Ishikawa (cell line): ENCODE results near the gene METTL6.

Experiments used
- CEBPB ChIP-seq: IDR thresholded peaks from 2 replicates; pipeline ENCODE4 v1.6.1; 2012
- CREB1 ChIP-seq: IDR thresholded peaks from 2 replicates; pipeline ENCODE4 v1.6.1; 2012; ENCODE audit warnings: low read depth
- EGR1 ChIP-seq: IDR thresholded peaks from 2 replicates; pipeline ENCODE4 v1.6.1; 2012
- EP300 ChIP-seq: IDR thresholded peaks from 2 replicates; pipeline ENCODE4 v1.6.1; 2012; ENCODE audit warnings: borderline replicate concordance
- FOXM1 ChIP-seq: IDR thresholded peaks from 2 replicates; pipeline ENCODE4 v1.6.1; 2012; ENCODE audit warnings: low read depth, borderline replicate concordance
- NFIC ChIP-seq: IDR thresholded peaks from 2 replicates; pipeline ENCODE4 v1.6.1; 2012
- RAD21 ChIP-seq: IDR thresholded peaks from 2 replicates; pipeline ENCODE4 v1.6.1; 2012; ENCODE audit warnings: low read depth
- REST ChIP-seq: IDR thresholded peaks from 2 replicates; pipeline ENCODE4 v1.6.1; 2012; ENCODE audit warnings: low read depth, mild to moderate bottlenecking
- TAF1 ChIP-seq: IDR thresholded peaks from 2 replicates; pipeline ENCODE4 v1.6.1; 2012; ENCODE audit warnings: low read depth, mild to moderate bottlenecking
- TCF12 ChIP-seq: IDR thresholded peaks from 2 replicates; pipeline ENCODE4 v1.6.1; 2012; ENCODE audit warnings: low read depth
- TEAD4 ChIP-seq: IDR thresholded peaks from 2 replicates; pipeline ENCODE4 v1.6.1; 2012
- USF1 ChIP-seq: IDR thresholded peaks from 2 replicates; pipeline ENCODE4 v1.6.1; 2012
- YY1 ChIP-seq: IDR thresholded peaks from 2 replicates; pipeline ENCODE4 v1.6.1; 2012; ENCODE audit warnings: low read depth
- ZBTB7A ChIP-seq: IDR thresholded peaks from 2 replicates; pipeline ENCODE4 v1.6.1; 2012; ENCODE audit warnings: low read depth
- TF ChIP-seq, protein P1 (sequence below): IDR thresholded peaks from 2 replicates; pipeline ENCODE4 v1.6.1; 2012

METTL6 gene

GRCh38 chr3:15401936-15402335 lies 25.4 kb downstream of the METTL6 start:
- no peak for TF ChIP-seq CREB1
- TF ChIP-seq TAF1: no peak
- TF ChIP-seq RAD21: no peak
- TF ChIP-seq EGR1: no peak
- TF ChIP-seq TEAD4: no peak
- TF ChIP-seq, protein P1, sequence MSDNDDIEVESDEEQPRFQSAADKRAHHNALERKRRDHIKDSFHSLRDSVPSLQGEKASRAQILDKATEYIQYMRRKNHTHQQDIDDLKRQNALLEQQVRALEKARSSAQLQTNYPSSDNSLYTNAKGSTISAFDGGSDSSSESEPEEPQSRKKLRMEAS: no peak
- TF ChIP-seq YY1: no peak
- no peak for TF ChIP-seq EP300

DNA sequence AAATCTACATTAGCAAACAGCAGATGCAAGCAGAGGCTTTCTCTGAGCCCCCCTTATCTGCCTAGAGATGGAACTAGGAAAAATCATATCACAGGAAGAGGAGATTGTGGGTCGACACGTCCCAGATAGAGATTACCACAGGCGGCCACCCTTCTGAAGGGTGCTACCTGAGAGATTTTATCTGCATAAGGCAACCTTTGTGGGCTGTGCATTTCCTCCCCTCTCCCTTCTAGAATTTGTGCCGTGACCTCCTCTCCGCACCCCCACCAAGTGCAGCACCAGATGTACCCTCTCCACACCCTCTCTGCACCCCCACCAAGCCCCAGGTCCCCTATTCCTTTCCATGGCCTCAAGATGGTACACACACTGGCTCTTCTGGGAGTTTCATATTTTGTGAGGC lies 27.4 kb downstream of the METTL6 start:
- no peak for TF ChIP-seq USF1
- no peak for TF ChIP-seq ZBTB7A
- no peak for TF ChIP-seq TCF12
- TF ChIP-seq, protein P1: no peak
- no peak for TF ChIP-seq YY1
- no peak for TF ChIP-seq EP300
- no peak for TF ChIP-seq REST
- TF ChIP-seq TEAD4: no peak
- TF ChIP-seq CEBPB: no peak
- no peak for TF ChIP-seq RAD21
- TF ChIP-seq FOXM1: no peak
- TF ChIP-seq TAF1: no peak
- TF ChIP-seq NFIC: no peak
- TF ChIP-seq EGR1: no peak
- TF ChIP-seq CREB1: no peak

GRCh38 chr3:15398731-15399133 lies 28.6 kb downstream of the METTL6 start:
- 0 out of 2 replicates have a peak, but pooled peaks have one; percentile 45 for TF ChIP-seq RAD21

GRCh38 chr3:15391007-15391406 lies 36.3 kb downstream of the METTL6 start:
- no peak for TF ChIP-seq EP300
- TF ChIP-seq, protein P1: no peak
- TF ChIP-seq REST: no peak
- TF ChIP-seq USF1: no peak
- TF ChIP-seq RAD21: no peak
- no peak for TF ChIP-seq ZBTB7A
- no peak for TF ChIP-seq TCF12
- no peak for TF ChIP-seq TEAD4
- no peak for TF ChIP-seq YY1
- no peak for TF ChIP-seq TAF1
- no peak for TF ChIP-seq FOXM1
- TF ChIP-seq CEBPB: no peak
- no peak for TF ChIP-seq EGR1
- TF ChIP-seq NFIC: no peak
- no peak for TF ChIP-seq CREB1

GRCh38 chr3:15390460-15390859 lies 36.9 kb downstream of the METTL6 start:
- TF ChIP-seq EP300 (no peak), ZBTB7A (no peak), USF1 (no peak), TAF1 (no peak)

DNA sequence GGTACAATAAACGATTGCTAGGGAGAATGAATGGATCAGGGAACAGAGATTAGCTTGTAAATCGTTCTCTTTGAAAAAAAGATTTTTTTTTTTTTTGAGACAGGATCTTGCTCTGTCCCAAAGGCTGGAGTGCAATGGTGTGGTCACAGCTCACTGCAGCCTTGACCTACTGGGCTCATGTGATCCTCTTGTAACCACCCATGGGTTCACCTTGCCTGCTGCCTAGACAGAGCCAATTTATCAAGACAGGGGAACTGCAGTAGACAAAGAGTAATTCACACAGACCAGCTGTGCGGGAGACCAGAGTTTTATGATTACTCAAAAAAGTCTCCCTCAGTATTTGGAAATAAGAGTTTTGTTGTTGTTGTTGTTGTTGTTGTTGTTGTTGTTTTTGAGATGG lies 39.6 kb downstream of the METTL6 start:
- no peak for TF ChIP-seq NFIC
- TF ChIP-seq YY1: no peak
- TF ChIP-seq USF1: no peak
